ENCODE measurements around the gene DCPS.

- TF ChIP-seq CTCF (IDR thresholded peaks at IDR 0.05) (no peak), POLR2A (IDR thresholded peaks at IDR 0.05) (no peak)
Observed at GRCh38 chr11:126288237-126288636, 15.6 kb upstream of the DCPS start.
